ENCODE results near the gene RALA.

RALA gene

GRCh38 chr7:39709029-39709428 lies 85.7 kb downstream of the RALA start:
- TF ChIP-seq CTCF (IDR thresholded peaks at IDR 0.05): no peak
- no peak for DNase-seq (ENCODE audit: low spot score)
- no peak overlapping the region for H3K27ac ChIP-seq
- H3K4me3 ChIP-seq: no peak overlapping the region

GRCh38 chr7:39709768-39710311 lies 86.5 kb downstream of the RALA start:
- DNase-seq (ENCODE audit: low spot score): no peak
- H3K4me3 ChIP-seq: no peak overlapping the region
- no peak overlapping the region for H3K27ac ChIP-seq
- TF ChIP-seq CTCF (IDR thresholded peaks at IDR 0.05): no peak

- no peak for TF ChIP-seq CTCF (IDR thresholded peaks at IDR 0.05)
- H3K27ac ChIP-seq: no peak overlapping the region
- H3K4me3 ChIP-seq: no peak overlapping the region
- DNase-seq (ENCODE audit: low spot score): no peak
Measured at GRCh38 chr7:39712751-39713150, 89.4 kb downstream of the RALA start.

GRCh38 chr7:39714447-39715091 lies 91.2 kb downstream of the RALA start:
- no peak for DNase-seq (ENCODE audit: low spot score)

GRCh38 chr7:39720586-39720985 lies 97.2 kb downstream of the RALA start:
- no peak for DNase-seq (ENCODE audit: low spot score)
- Histone ChIP-seq H3K4me3 (no peak overlapping the region), H3K27ac (no peak overlapping the region)
- no peak for TF ChIP-seq CTCF (IDR thresholded peaks at IDR 0.05)

More at GRCh38 chr7:39714447-39715091, 91.2 kb downstream of the RALA start:
- no peak overlapping the region for H3K27ac ChIP-seq
- TF ChIP-seq CTCF (IDR thresholded peaks at IDR 0.05): no peak
- no peak overlapping the region for H3K4me3 ChIP-seq

GRCh38 chr7:39721345-39721744 lies 98.0 kb downstream of the RALA start:
- Histone ChIP-seq H3K4me3 (no peak overlapping the region), H3K27ac (no peak overlapping the region)
- no peak for TF ChIP-seq CTCF (IDR thresholded peaks at IDR 0.05)
- DNase-seq (ENCODE audit: low spot score): no peak

GRCh38 chr7:39721919-39722597 lies 98.7 kb downstream of the RALA start:
- TF ChIP-seq CTCF (IDR thresholded peaks at IDR 0.05): no peak
- Histone ChIP-seq H3K27ac (no peak overlapping the region), H3K4me3 (no peak overlapping the region)
- DNase-seq (ENCODE audit: low spot score): no peak
